H1 (cell line): ENCODE data around the gene CASTOR1. TPM values are rescaled to one million over a fixed set of nuclear protein-coding genes. Genes with fewer than 3 reads are reported as not detected.

Experiments used
- CTCF ChIA-PET: fragments of 300-600 bp; sonication (Branson Sonifier 250); formaldehyde crosslinking; loops from one replicate; lab custom pipeline; 2021; ENCODE audit not compliant: partially characterized antibody; lab: Charles Lee
- POLR2A ChIA-PET: fragments of 300-600 bp; sonication (Branson Sonifier 250); formaldehyde crosslinking; loops from one replicate; lab custom pipeline; 2021; ENCODE audit warnings: inconsistent platforms; ENCODE audit not compliant: partially characterized antibody; lab: Charles Lee
- DNase-seq, 2 experiments: peaks; one replicate each; pipeline versions ENCODE4 v3.0.0 to v3.0.0-alpha.2; 2010 to 2022; ENCODE audit warnings: low spot score in 2 of 2, low read depth in 1 of 2, mixed read lengths in 1 of 2
- FAIRE-seq: peaks from 2 replicates; lab custom pipeline; 2011; peaks lifted over from hg19 to GRCh38; lab: Jason Lieb, UNC
- H2AFZ ChIP-seq: 2 replicates; pipeline ENCODE4 v1.8.1; 2012; ENCODE audit warnings: low read length, inconsistent platforms
- H2AK5ac ChIP-seq: 2 replicates; pipeline ENCODE4 v1.6.1; 2013; ENCODE audit warnings: low read depth, low read length
- H2BK120ac ChIP-seq: replicated peaks from 2 replicates; pipeline ENCODE3; 2013; ENCODE audit warnings: low read depth, low read length, inconsistent platforms
- H2BK12ac ChIP-seq: 2 replicates; pipeline ENCODE4 v1.6.1; 2013; ENCODE audit warnings: low read depth, low read length
- H2BK15ac ChIP-seq: 2 replicates; pipeline ENCODE4 v1.6.1; 2013; ENCODE audit warnings: low read length
- H2BK20ac ChIP-seq: 2 replicates; pipeline ENCODE4 v1.6.1; 2013; ENCODE audit warnings: low read length
- H2BK5ac ChIP-seq: 2 replicates; pipeline ENCODE4 v1.6.1; 2013; ENCODE audit warnings: low read depth, low read length
- H3K14ac ChIP-seq: 2 replicates; pipeline ENCODE4 v1.6.1; 2013; ENCODE audit warnings: inconsistent platforms; ENCODE audit not compliant: insufficient read length
- H3K18ac ChIP-seq: 2 replicates; pipeline ENCODE4 v1.6.1; 2013; ENCODE audit warnings: low read length; ENCODE audit errors: extremely low read depth
- H3K23ac ChIP-seq: 2 replicates; pipeline ENCODE4 v1.6.1; 2013; ENCODE audit warnings: inconsistent platforms; ENCODE audit not compliant: insufficient read length
- H3K23me2 ChIP-seq: 2 replicates; pipeline ENCODE4 v1.6.1; 2013; ENCODE audit warnings: low read depth, low read length
- H3K27ac ChIP-seq: 2 replicates; pipeline ENCODE4 v1.6.1; 2011; ENCODE audit warnings: low read depth, low read length, inconsistent platforms
- H3K27me3 ChIP-seq, 4 experiments: replicated peaks in 1 of 4; 1 replicate in 1 of 4; 2 replicates in 3 of 4; pipeline versions ENCODE4 v1.6.1 to v1.8.1; 2011 to 2013; ENCODE audit warnings: low read length in 3 of 4, mild to moderate bottlenecking in 3 of 4, inconsistent platforms in 2 of 4, mixed read lengths in 2 of 4, moderate library complexity in 1 of 4; ENCODE audit not compliant: control insufficient read depth in 3 of 4, insufficient read depth in 3 of 4; ENCODE audit errors: extremely low read depth in 1 of 4
- H3K36me3 ChIP-seq, 4 experiments: 2 replicates each; pipeline versions ENCODE4 v1.6.1 to v1.8.1; 2011 to 2013; ENCODE audit warnings: mild to moderate bottlenecking in 4 of 4, low read length in 3 of 4, moderate library complexity in 2 of 4, control low read depth in 1 of 4, inconsistent platforms in 1 of 4; ENCODE audit not compliant: insufficient read depth in 4 of 4, control insufficient read depth in 2 of 4
- H3K4ac ChIP-seq: replicated peaks from 2 replicates; pipeline ENCODE3; 2013; ENCODE audit warnings: low read length, low read depth, mixed read lengths, inconsistent platforms; ENCODE audit not compliant: insufficient read length
- H3K4me1 ChIP-seq, 4 experiments: replicated peaks in 1 of 4; 1 replicate in 1 of 4; 2 replicates in 3 of 4; pipeline versions ENCODE4 v1.6.1 to v1.8.1; 2011 to 2013; ENCODE audit warnings: low read length in 3 of 4, inconsistent platforms in 2 of 4, mixed read lengths in 1 of 4; ENCODE audit not compliant: insufficient read depth in 4 of 4, control insufficient read depth in 3 of 4
- H3K4me2 ChIP-seq, 2 experiments: 2 replicates each; pipeline versions ENCODE4 v1.6.1 to v1.8.1; 2011 to 2013; ENCODE audit warnings: low read depth in 2 of 2, low read length in 2 of 2, control low read depth in 1 of 2, inconsistent platforms in 1 of 2, mild to moderate bottlenecking in 1 of 2; ENCODE audit not compliant: insufficient read depth in 1 of 2
- H3K4me3 ChIP-seq, 4 experiments: fragments of 200-600, 300-600 bp in 1 of 4; sonication (generic), shearing (Covaris generic), sonication (Bioruptor Twin) in 1 of 4; 2 replicates each; pipeline versions ENCODE4 v1.5.1 to v1.8.1; 2011 to 2016; ENCODE audit warnings: low read length in 4 of 4, low read depth in 3 of 4, control low read depth in 2 of 4, inconsistent platforms in 2 of 4, mild to moderate bottlenecking in 2 of 4, mixed read lengths in 1 of 4, moderate library complexity in 1 of 4; ENCODE audit not compliant: insufficient read depth in 2 of 4; ENCODE audit errors: extremely low read depth in 1 of 4
- H3K56ac ChIP-seq: replicated peaks from 2 replicates; pipeline ENCODE3; 2013; ENCODE audit warnings: low read depth, mild to moderate bottlenecking, mixed read lengths, low read length, inconsistent platforms; ENCODE audit not compliant: insufficient read length
- H3K79me1 ChIP-seq: 2 replicates; pipeline ENCODE4 v1.6.1; 2013; ENCODE audit warnings: low read depth, low read length, control low read depth
- H3K79me2 ChIP-seq, 2 experiments: 2 replicates each; pipeline versions ENCODE4 v1.6.1 to v1.8.1; 2012 to 2013; ENCODE audit warnings: low read length in 2 of 2, mild to moderate bottlenecking in 2 of 2, inconsistent platforms in 1 of 2; ENCODE audit not compliant: insufficient read depth in 2 of 2, control insufficient read depth in 1 of 2
- H3K9ac ChIP-seq, 4 experiments: replicated peaks in 1 of 4; 1 replicate in 1 of 4; 2 replicates in 3 of 4; pipeline versions ENCODE4 v1.6.1 to v1.8.1; 2011 to 2013; ENCODE audit warnings: low read depth in 3 of 4, low read length in 3 of 4, control low read depth in 2 of 4, mild to moderate bottlenecking in 2 of 4, moderate library complexity in 2 of 4, inconsistent platforms in 1 of 4; ENCODE audit errors: extremely low read depth in 1 of 4
- H3K9me3 ChIP-seq, 2 experiments: 2 replicates each; pipeline versions ENCODE4 v1.6.1 to v1.8.1; 2012 to 2013; ENCODE audit warnings: mild to moderate bottlenecking in 2 of 2, moderate library complexity in 2 of 2, control low read depth in 1 of 2, inconsistent platforms in 1 of 2, low read depth in 1 of 2, low read length in 1 of 2, mixed read lengths in 1 of 2; ENCODE audit not compliant: insufficient read depth in 2 of 2
- H4K20me1 ChIP-seq, 2 experiments: replicated peaks in 1 of 2; 2 replicates each; pipeline versions ENCODE3 to v1.8.1; 2011 to 2013; ENCODE audit warnings: inconsistent platforms in 2 of 2, low read length in 2 of 2, mild to moderate bottlenecking in 1 of 2; ENCODE audit not compliant: insufficient read depth in 2 of 2, control insufficient read depth in 1 of 2
- H4K5ac ChIP-seq: 2 replicates; pipeline ENCODE4 v1.6.1; 2013; ENCODE audit warnings: low read length, low read depth, mixed read lengths, inconsistent platforms; ENCODE audit not compliant: insufficient read length
- H4K8ac ChIP-seq: 2 replicates; pipeline ENCODE4 v1.8.0; 2013; ENCODE audit warnings: mild to moderate bottlenecking, moderate library complexity, low read length, inconsistent platforms; ENCODE audit not compliant: insufficient read depth; ENCODE audit errors: extremely low read depth
- H4K91ac ChIP-seq: replicated peaks from 2 replicates; pipeline ENCODE3; 2013; ENCODE audit warnings: low read length, mixed read lengths, inconsistent platforms; ENCODE audit not compliant: insufficient read length
- ASH2L ChIP-seq: fragments of 200-600, 300-600 bp; sonication (generic); IDR thresholded peaks from one replicate; pipeline ENCODE4 v1.7.1; 2017; ENCODE audit warnings: low read length
- BRCA1 ChIP-seq: IDR thresholded peaks from 2 replicates; pipeline ENCODE4 v1.6.1; 2012; ENCODE audit warnings: low read depth, low read length, improper control_type of control experiment
- POLR2A ChIP-seq, 2 experiments: IDR thresholded peaks; 1 replicate in 1 of 2; 2 replicates in 1 of 2; pipeline ENCODE4 v1.6.1; 2011; ENCODE audit warnings: low read depth in 2 of 2, low read length in 2 of 2, mild to moderate bottlenecking in 2 of 2; ENCODE audit errors: control extremely low read depth in 1 of 2
- SIN3A ChIP-seq, 2 experiments: IDR thresholded peaks in 1 of 2; conservative IDR thresholded peaks in 1 of 2; 2 replicates each; pipeline ENCODE4 v1.6.1; 2011 to 2012; ENCODE audit warnings: low read length in 2 of 2, improper control_type of control experiment in 1 of 2, low read depth in 1 of 2, mild to moderate bottlenecking in 1 of 2
- SUZ12 ChIP-seq: fragments of 200-600 bp; sonication (generic); IDR thresholded peaks from 2 replicates; pipeline ENCODE4 v1.6.1; 2012; ENCODE audit warnings: mild to moderate bottlenecking, inconsistent platforms, low read length, moderate library complexity, mixed read lengths
- WGBS, 2 experiments: shearing (Covaris generic) in 1 of 2; methylation state at CpG; one replicate each; pipeline versions ENCODE4 v1.1.6 to v1.1.7; 2013 to 2015; ENCODE audit warnings: low lambda C conversion rate in 2 of 2, mixed read lengths in 2 of 2, inconsistent platforms in 1 of 2, low coverage in 1 of 2, missing lambda C conversion rate in 1 of 2; ENCODE audit not compliant: insufficient replicate concordance in 2 of 2, insufficient coverage in 1 of 2, insufficient read length in 1 of 2; ENCODE audit errors: extremely low coverage in 1 of 2, missing lambda C conversion rate in 1 of 2; 5-methylcytosine and 5-hydroxymethylcytosine counted together
- polyA plus RNA-seq, 7 experiments: library from polyadenylated mRNA; depleted of rRNA in 3 of 7; stranded (reverse) in 5 of 7; unstranded in 2 of 7; fragments of >200 nt in 5 of 7; fragments of 200-250 nt in 2 of 7; gene quantifications; 1 replicate in 5 of 7; 2 replicates in 1 of 7; 4 replicates in 1 of 7; pipeline versions ENCODE4 v1.2.1 to v1.2.3, GENCODE V29; 2011 to 2013; ENCODE audit warnings: missing spikeins in 2 of 7, mixed read lengths in 2 of 7
- total RNA-seq: library from RNA; stranded (reverse); fragmentation: NEBNext Ultra II Directional; extraction: Animal tissue kit (Norgen Biotek cat#: 25700); gene quantifications from 2 replicates; pipeline ENCODE4 v1.2.1, GENCODE V29; 2021

CASTOR1 gene
- total and polyA plus RNA-seq, 2 of the 8 experiments (the other 6 are each of a cell fraction or from before 2014, with no cell fraction given), result 10.3 to 36.0 TPM

DNA sequence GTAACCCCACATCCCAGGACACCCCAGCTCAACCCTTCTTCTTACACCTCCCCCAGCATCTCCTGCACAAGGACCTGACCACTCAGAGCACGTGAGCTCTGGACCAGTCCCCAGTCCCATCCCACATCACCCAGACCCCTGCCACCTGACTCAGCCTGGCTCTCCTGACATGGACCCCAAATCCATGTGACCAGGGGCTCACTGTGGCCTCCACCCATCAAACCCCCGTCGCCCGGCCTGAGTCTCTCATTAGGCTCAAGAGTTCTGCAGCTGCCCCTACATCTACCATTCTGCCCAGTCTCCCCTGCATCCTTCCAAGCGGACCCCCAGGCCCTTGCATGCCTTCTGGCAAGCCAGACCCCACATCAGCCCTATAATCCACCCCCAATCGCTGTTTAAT lies 40.8 kb downstream of the CASTOR1 start:
- Histone ChIP-seq H3K14ac (no peak overlapping the region), H2BK5ac (no peak overlapping the region; the same call in 1 of the 2 replicates), H3K36me3 (0 out of 8 replicates have a peak, but pooled peaks cover 0 to 4% (median 0%) of the 10 kb centered on the region in 4 experiments), H3K79me2 (no peaks in the 10 kb centered on the region), H4K5ac (no peak overlapping the region), H3K23me2 (peaks cover 12% of the 10 kb centered on the region; the same call in 1 of the 2 replicates), H2BK20ac (no peak overlapping the region), H4K20me1 (peaks cover 0 to 2% of the 10 kb centered on the region in 2 experiments), H3K9me3 (no peaks in the 10 kb centered on the region), H3K9ac (no peak overlapping the region), H2BK15ac (no peak overlapping the region; the same call in 1 of the 2 replicates), H2BK120ac (no peak overlapping the region), H2AK5ac (no peak overlapping the region), H3K79me1 (peaks cover 4% of the 10 kb centered on the region), H4K91ac (no peak overlapping the region), H3K56ac (no peak overlapping the region), H3K4me2 (no peak overlapping the region), H2AFZ (no peak overlapping the region), H3K4ac (no peak overlapping the region), H3K27ac (no peak overlapping the region), H2BK12ac (peak overlapping the region; percentile 63; the same call in 1 of the 2 replicates), H3K27me3 (no peaks in the 10 kb centered on the region; a peak in 2 of 7 replicates), H4K8ac (no peak overlapping the region; the same call in 1 of the 2 replicates), H3K18ac (no peak overlapping the region), H3K23ac (no peak overlapping the region), H3K4me3 (no peak overlapping the region), H3K4me1 (peaks cover 4 to 26% (median 15%) of the 10 kb centered on the region in 4 experiments)
- TF ChIP-seq BRCA1 (no peak), POLR2A (IDR thresholded peaks at IDR 0.05; ENCODE audit: control extremely low read depth in 1 of 2, low read depth in 2 of 2, low read length in 2 of 2) (no peak), ASH2L (no peak), SUZ12 (no peak), SIN3A (conservative IDR thresholded peaks at IDR 0.05 in 1 of 2, IDR thresholded peaks at IDR 0.05 in 1 of 2; ENCODE audit: low read depth in 1 of 2, low read length in 2 of 2) (no peak)
- no peak for FAIRE-seq
- ChIA-PET CTCF (interaction anchor here (1.5 kb wide), 1 partner anchor 15 kb away, joined by 3 read pairs; no protein-coding TSS in a partner anchor), POLR2A (interaction anchor here (1.0 to 2.4 kb wide), 2 partner anchors 10 to 13 kb away, joined by 3 to 7 read pairs; no protein-coding TSS in a partner anchor)
- no peak for DNase-seq
- 83% methylated on average over 6 of the region's 6 CpGs; no CpG with 5 or more reads in 1 of the 2 experiments for WGBS, 2 experiments
